ENCODE measurements around the gene PDGFRB.

Gene PDGFRB

GRCh38 chr5:150109921-150110320, 45.7 kb downstream of the PDGFRB start:
- no peaks in the 10 kb centered on the region for H4K20me1 ChIP-seq (ENCODE audit: insufficient read depth)
- H3K4me3 ChIP-seq (IDR thresholded peaks at IDR 0.05; ENCODE audit: insufficient read depth, low read depth, low read length) = no peak overlapping the region
- H3K9ac ChIP-seq = no peak overlapping the region
- TF ChIP-seq CTCF (conservative IDR thresholded peaks at IDR 0.05; ENCODE audit: low read depth, low read length) = no peak
- H3K4me1 ChIP-seq (ENCODE audit: low read depth, poor library complexity, severe bottlenecking) = no peaks in the 10 kb centered on the region
- H3K27me3 ChIP-seq (ENCODE audit: insufficient read depth, low read depth) = no peaks in the 10 kb centered on the region
- no peaks in the 10 kb centered on the region for H3K36me3 ChIP-seq (ENCODE audit: insufficient read depth)
- no peak overlapping the region for H3K4me2 ChIP-seq
- no peak overlapping the region for H3K27ac ChIP-seq
- no peak overlapping the region for H2AFZ ChIP-seq (ENCODE audit: low read depth)
- H3K79me2 ChIP-seq (ENCODE audit: insufficient read depth, low read depth) = no peaks in the 10 kb centered on the region

- H2AFZ ChIP-seq (ENCODE audit: low read depth) = no peak overlapping the region
- H3K27ac ChIP-seq = no peak overlapping the region
- no peaks in the 10 kb centered on the region for H4K20me1 ChIP-seq (ENCODE audit: insufficient read depth)
- H3K9ac ChIP-seq = no peak overlapping the region
- no peak for TF ChIP-seq CTCF (conservative IDR thresholded peaks at IDR 0.05; ENCODE audit: low read depth, low read length)
- H3K36me3 ChIP-seq (ENCODE audit: insufficient read depth) = no peaks in the 10 kb centered on the region
- H3K4me3 ChIP-seq (IDR thresholded peaks at IDR 0.05; ENCODE audit: insufficient read depth, low read depth, low read length) = no peak overlapping the region
- no peaks in the 10 kb centered on the region for H3K4me1 ChIP-seq (ENCODE audit: low read depth, poor library complexity, severe bottlenecking)
- H3K27me3 ChIP-seq (ENCODE audit: insufficient read depth, low read depth) = no peaks in the 10 kb centered on the region
- no peaks in the 10 kb centered on the region for H3K79me2 ChIP-seq (ENCODE audit: insufficient read depth, low read depth)
- no peak overlapping the region for H3K4me2 ChIP-seq
These were observed 46.7 kb downstream of the PDGFRB start for GRCh38 chr5:150108711-150109514.

GRCh38 chr5:150107909-150108447, 47.7 kb downstream of the PDGFRB start:
- TF ChIP-seq CTCF (conservative IDR thresholded peaks at IDR 0.05; ENCODE audit: low read depth, low read length) = no peak
- H4K20me1 ChIP-seq (ENCODE audit: insufficient read depth) = no peaks in the 10 kb centered on the region
- H3K4me2 ChIP-seq = no peak overlapping the region
- H3K4me3 ChIP-seq (IDR thresholded peaks at IDR 0.05; ENCODE audit: insufficient read depth, low read depth, low read length) = no peak overlapping the region
- no peak overlapping the region for H3K9ac ChIP-seq
- H3K79me2 ChIP-seq (ENCODE audit: insufficient read depth, low read depth) = no peaks in the 10 kb centered on the region
- H3K36me3 ChIP-seq (ENCODE audit: insufficient read depth) = no peaks in the 10 kb centered on the region
- H3K27ac ChIP-seq = no peak overlapping the region
- H3K4me1 ChIP-seq (ENCODE audit: low read depth, poor library complexity, severe bottlenecking) = peaks cover 7% of the 10 kb centered on the region
- H3K27me3 ChIP-seq (ENCODE audit: insufficient read depth, low read depth) = no peaks in the 10 kb centered on the region
- H2AFZ ChIP-seq (ENCODE audit: low read depth) = no peak overlapping the region

- no peaks in the 10 kb centered on the region for H3K36me3 ChIP-seq (ENCODE audit: insufficient read depth)
- H3K27me3 ChIP-seq (ENCODE audit: insufficient read depth, low read depth) = no peaks in the 10 kb centered on the region
- no peak for TF ChIP-seq CTCF (conservative IDR thresholded peaks at IDR 0.05; ENCODE audit: low read depth, low read length)
- peaks cover 18% of the 10 kb centered on the region for H3K4me1 ChIP-seq (ENCODE audit: low read depth, poor library complexity, severe bottlenecking)
- H3K79me2 ChIP-seq (ENCODE audit: insufficient read depth, low read depth) = no peaks in the 10 kb centered on the region
- H3K27ac ChIP-seq = no peak overlapping the region
- no peak overlapping the region for H3K9ac ChIP-seq
- H4K20me1 ChIP-seq (ENCODE audit: insufficient read depth) = no peaks in the 10 kb centered on the region
- H3K4me2 ChIP-seq = no peak overlapping the region
- H2AFZ ChIP-seq (ENCODE audit: low read depth) = no peak overlapping the region
- no peak overlapping the region for H3K4me3 ChIP-seq (IDR thresholded peaks at IDR 0.05; ENCODE audit: insufficient read depth, low read depth, low read length)
These were observed 48.8 kb downstream of the PDGFRB start for GRCh38 chr5:150106674-150107426.
